OCI-LY7 (cell line): ENCODE data around the gene PIK3C2B. TPM values are rescaled to one million over a fixed set of nuclear protein-coding genes. Genes with fewer than 3 reads are reported as not detected.

Source experiments
- BruUV-seq: library from RNA; stranded (reverse); fragments of 400-500 nt; replicated peaks from 2 replicates; lab custom pipeline; 2021; lab: Mats Ljungman, UMichigan
- CTCF ChIA-PET: fragments of 300-600 bp; sonication (Branson Sonifier 250); formaldehyde crosslinking; loops from one replicate; lab custom pipeline; 2022; ENCODE audit warnings: antibody characterized with exemption; ENCODE audit not compliant: unreplicated experiment; lab: Charles Lee
- POLR2A ChIA-PET: fragments of 300-600 bp; sonication (Branson Sonifier 250); formaldehyde crosslinking; loops from one replicate; lab custom pipeline; 2022; ENCODE audit warnings: antibody characterized with exemption; lab: Charles Lee
- DNase-seq: peaks from one replicate; pipeline ENCODE4 v3.0.0-alpha.2; 2015; ENCODE audit warnings: low spot score
- H2AFZ ChIP-seq: fragments of 200-600 bp; sonication (generic), shearing (Covaris generic); 2 replicates; pipeline ENCODE4 v1.6.1; 2014; ENCODE audit warnings: mild to moderate bottlenecking, antibody characterized with exemption, low read length, moderate library complexity
- H3K27ac ChIP-seq: fragments of 200-600 bp; sonication (generic); 2 replicates; pipeline ENCODE4 v1.5.1; 2014; ENCODE audit warnings: mixed run types, low read depth, mild to moderate bottlenecking, moderate library complexity, low read length, inconsistent platforms; ENCODE audit not compliant: poor library complexity, severe bottlenecking
- H3K36me3 ChIP-seq: fragments of 200-600 bp; sonication (generic); 2 replicates; pipeline ENCODE4 v1.6.1; 2014; ENCODE audit warnings: mild to moderate bottlenecking, antibody characterized with exemption, low read length, moderate library complexity, mixed read lengths; ENCODE audit not compliant: insufficient read depth
- H3K4me1 ChIP-seq: fragments of 200-600 bp; sonication (generic); 2 replicates; pipeline ENCODE4 v1.5.1; 2014; ENCODE audit warnings: mild to moderate bottlenecking, low read length; ENCODE audit not compliant: insufficient read depth, poor library complexity, severe bottlenecking
- H3K4me2 ChIP-seq: fragments of 200-600 bp; sonication (generic); 2 replicates; pipeline ENCODE4 v1.6.1; 2014; ENCODE audit warnings: mild to moderate bottlenecking, low read length
- H3K4me3 ChIP-seq: fragments of 200-600 bp; sonication (generic); 2 replicates; pipeline ENCODE4 v1.5.1; 2014; ENCODE audit warnings: mild to moderate bottlenecking, low read depth, low read length; ENCODE audit not compliant: poor library complexity, severe bottlenecking
- H3K79me2 ChIP-seq: fragments of 200-600 bp; sonication (generic); 2 replicates; pipeline ENCODE4 v1.6.1; 2016; ENCODE audit warnings: low read depth, mild to moderate bottlenecking, low read length, moderate library complexity, mixed read lengths; ENCODE audit not compliant: insufficient read depth
- H3K9me2 ChIP-seq: fragments of 200-600 bp; sonication (generic); 2 replicates; pipeline ENCODE4 v1.6.1; 2016; ENCODE audit warnings: mild to moderate bottlenecking, low read length, mixed read lengths; ENCODE audit not compliant: insufficient read depth
- H3K9me3 ChIP-seq: fragments of 200-600 bp; sonication (generic); 2 replicates; pipeline ENCODE4 v1.6.1; 2014; ENCODE audit warnings: mild to moderate bottlenecking, mixed run types, low read length, mixed read lengths
- H4K20me1 ChIP-seq: fragments of 200-600 bp; sonication (generic); 2 replicates; pipeline ENCODE4 v1.6.1; 2014; ENCODE audit warnings: mild to moderate bottlenecking, antibody characterized with exemption, low read length, moderate library complexity, mixed read lengths; ENCODE audit not compliant: insufficient read depth
- EZH2phosphoT487 ChIP-seq: fragments of 200-600 bp; sonication (generic); IDR thresholded peaks from 2 replicates; pipeline ENCODE4 v1.6.1; 2018; ENCODE audit warnings: low read depth, borderline replicate concordance, mild to moderate bottlenecking, mixed run types, antibody characterized with exemption, low read length, moderate library complexity, mixed read lengths
- intact Hi-C: fragments of 100-400 bp; cut with micrococcal nuclease; formaldehyde crosslinking; loops from one replicate; pipeline ENCODE4 v1.10.0; 2022; ENCODE audit not compliant: unreplicated experiment
- total RNA-seq, 2 experiments: library from RNA; depleted of rRNA in 1 of 2; stranded (reverse); fragments of >200 nt in 1 of 2; shearing (Covaris generic) in 1 of 2; gene quantifications; 2 replicates each; pipeline ENCODE4 v1.2.3, GENCODE V29; 2014 to 2022
- TF ChIP-seq, protein P1 (sequence below): fragments of 200-600 bp; sonication (generic); conservative IDR thresholded peaks from 2 replicates; pipeline ENCODE4 v1.5.1; 2014; ENCODE audit warnings: mild to moderate bottlenecking, antibody characterized with exemption, low read length, moderate library complexity, mixed read lengths

Gene PIK3C2B
- total RNA-seq, 2 experiments from 2014 or later = 12.5 to 43.9 TPM

GRCh38 chr1:204455063-204455830 is 39.4 kb downstream of the PIK3C2B start:
- DNase-seq = no peak
- no peaks in the 10 kb centered on the region for H3K9me3 ChIP-seq
- H3K27ac ChIP-seq = no peak overlapping the region
- ChIA-PET CTCF (no interaction called here), POLR2A (interaction anchor here (0.6 to 1.5 kb wide), 2 partner anchors 10 to 713 kb away, joined by 4 to 5 read pairs; no protein-coding TSS in a partner anchor)
- peaks cover 11% of the 10 kb centered on the region for H3K4me1 ChIP-seq
- no peak overlapping the region for H2AFZ ChIP-seq
- H4K20me1 ChIP-seq = no peaks in the 10 kb centered on the region
- H3K4me2 ChIP-seq = no peak overlapping the region
- no peak for TF ChIP-seq EZH2phosphoT487
- TF ChIP-seq, protein P1, sequence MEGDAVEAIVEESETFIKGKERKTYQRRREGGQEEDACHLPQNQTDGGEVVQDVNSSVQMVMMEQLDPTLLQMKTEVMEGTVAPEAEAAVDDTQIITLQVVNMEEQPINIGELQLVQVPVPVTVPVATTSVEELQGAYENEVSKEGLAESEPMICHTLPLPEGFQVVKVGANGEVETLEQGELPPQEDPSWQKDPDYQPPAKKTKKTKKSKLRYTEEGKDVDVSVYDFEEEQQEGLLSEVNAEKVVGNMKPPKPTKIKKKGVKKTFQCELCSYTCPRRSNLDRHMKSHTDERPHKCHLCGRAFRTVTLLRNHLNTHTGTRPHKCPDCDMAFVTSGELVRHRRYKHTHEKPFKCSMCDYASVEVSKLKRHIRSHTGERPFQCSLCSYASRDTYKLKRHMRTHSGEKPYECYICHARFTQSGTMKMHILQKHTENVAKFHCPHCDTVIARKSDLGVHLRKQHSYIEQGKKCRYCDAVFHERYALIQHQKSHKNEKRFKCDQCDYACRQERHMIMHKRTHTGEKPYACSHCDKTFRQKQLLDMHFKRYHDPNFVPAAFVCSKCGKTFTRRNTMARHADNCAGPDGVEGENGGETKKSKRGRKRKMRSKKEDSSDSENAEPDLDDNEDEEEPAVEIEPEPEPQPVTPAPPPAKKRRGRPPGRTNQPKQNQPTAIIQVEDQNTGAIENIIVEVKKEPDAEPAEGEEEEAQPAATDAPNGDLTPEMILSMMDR = no peak
- no peaks in the 10 kb centered on the region for H3K9me2 ChIP-seq
- intact Hi-C loops = no loop called here
- H3K4me3 ChIP-seq = no peak overlapping the region
- BruUV-seq = no TSS peak
- H3K36me3 ChIP-seq = 0 out of 2 replicates have a peak, but pooled peaks cover 9% of the 10 kb centered on the region
- H3K79me2 ChIP-seq = no peaks in the 10 kb centered on the region

GRCh38 chr1:204454476-204454875 is 40.1 kb downstream of the PIK3C2B start:
- Histone ChIP-seq H3K27ac (no peak overlapping the region), H3K4me1 (peaks cover 16% of the 10 kb centered on the region), H3K36me3 (0 out of 2 replicates have a peak, but pooled peaks cover 3% of the 10 kb centered on the region), H3K4me3 (no peak overlapping the region), H3K9me2 (no peaks in the 10 kb centered on the region), H3K4me2 (no peak overlapping the region), H3K9me3 (no peaks in the 10 kb centered on the region), H4K20me1 (no peaks in the 10 kb centered on the region), H3K79me2 (no peaks in the 10 kb centered on the region), H2AFZ (no peak overlapping the region)
- intact Hi-C loops = no loop called here
- POLR2A ChIA-PET = interaction anchor here (1.5 kb wide), 1 partner anchor 9 kb away, joined by 5 read pairs; no protein-coding TSS in a partner anchor
- TF ChIP-seq, protein P1 = no peak
- TF ChIP-seq EZH2phosphoT487 = no peak
- BruUV-seq = no TSS peak
- CTCF ChIA-PET = interaction anchor here (1.1 kb wide), 1 partner anchor 40 kb away, joined by 3 read pairs; the partner anchor contains the start of gene PIK3C2B
- DNase-seq = no peak
